A673 (cell line): ENCODE data around the gene DIP2C. TPM values are rescaled to one million over a fixed set of nuclear protein-coding genes. Genes with fewer than 3 reads are reported as not detected.

Experiments used
- BruUV-seq: library from RNA; stranded (reverse); fragments of 400-500 nt; replicated peaks from 2 replicates; lab custom pipeline; 2021; lab: Mats Ljungman, UMichigan
- CTCF ChIA-PET: fragments of 300-600 bp; sonication (Branson Sonifier 250); formaldehyde crosslinking; loops from one replicate; lab custom pipeline; 2022; ENCODE audit warnings: antibody characterized with exemption; lab: Charles Lee
- POLR2A ChIA-PET: fragments of 300-600 bp; sonication (Branson Sonifier 250); formaldehyde crosslinking; loops from one replicate; lab custom pipeline; 2022; ENCODE audit warnings: antibody characterized with exemption; ENCODE audit not compliant: low non-redundant PET; lab: Charles Lee
- DNase-seq: peaks from one replicate; pipeline ENCODE4 v3.0.0-alpha.2; 2015; ENCODE audit warnings: low spot score
- H3K27ac ChIP-seq: fragments of 200-600 bp; sonication (generic); 2 replicates; pipeline ENCODE4 v1.5.1; 2016; ENCODE audit warnings: mixed run types, low read depth, mild to moderate bottlenecking, mixed read lengths, antibody characterized with exemption, low read length; ENCODE audit not compliant: poor library complexity, severe bottlenecking
- H3K27me3 ChIP-seq: fragments of 200-600 bp; sonication (generic); replicated peaks from 2 replicates; pipeline ENCODE4 v1.6.1; 2017; ENCODE audit warnings: mixed run types, low read depth, mild to moderate bottlenecking, mixed read lengths, antibody characterized with exemption, low read length; ENCODE audit not compliant: insufficient read depth, poor library complexity
- H3K36me3 ChIP-seq: fragments of 200-600 bp; sonication (generic); 2 replicates; pipeline ENCODE4 v1.6.1; 2016; ENCODE audit warnings: mixed run types, mild to moderate bottlenecking, mixed read lengths, antibody characterized with exemption, low read length; ENCODE audit not compliant: insufficient read depth, poor library complexity, severe bottlenecking
- H3K4me1 ChIP-seq: fragments of 200-600 bp; sonication (generic); 2 replicates; pipeline ENCODE4 v1.6.1; 2017; ENCODE audit warnings: mixed run types, mild to moderate bottlenecking, mixed read lengths, antibody characterized with exemption, low read length; ENCODE audit not compliant: insufficient read depth, poor library complexity, severe bottlenecking
- H3K4me3 ChIP-seq: fragments of 200-600 bp; sonication (generic); 2 replicates; pipeline ENCODE4 v1.5.1; 2016; ENCODE audit warnings: low read depth, mixed run types, mild to moderate bottlenecking, mixed read lengths, low read length; ENCODE audit not compliant: poor library complexity, severe bottlenecking
- H3K9me3 ChIP-seq: fragments of 200-600 bp; sonication (generic); 2 replicates; pipeline ENCODE4 v1.6.1; 2016; ENCODE audit warnings: mixed run types, low read depth, mild to moderate bottlenecking, mixed read lengths, antibody characterized with exemption, low read length; ENCODE audit not compliant: poor library complexity, severe bottlenecking
- EZH2 ChIP-seq: fragments of 200-600 bp; sonication (generic); IDR thresholded peaks from 2 replicates; pipeline ENCODE4 v1.6.1; 2017; ENCODE audit warnings: borderline replicate concordance, low read depth, mild to moderate bottlenecking, mixed read lengths, antibody characterized with exemption, low read length; ENCODE audit not compliant: poor library complexity, severe bottlenecking
- intact Hi-C: fragments of 100-400 bp; cut with micrococcal nuclease; formaldehyde crosslinking; loops from one replicate; pipeline ENCODE4 v1.10.0; 2022; ENCODE audit not compliant: unreplicated experiment
- total RNA-seq: library from RNA; stranded (reverse); gene quantifications from 2 replicates; pipeline ENCODE4 v1.2.3, GENCODE V29; 2021
- TF ChIP-seq, protein P1 (sequence below): fragments of 300-800, 200-600 bp; sonication (generic); conservative IDR thresholded peaks from 2 replicates; pipeline ENCODE4 v1.5.1; 2017; ENCODE audit warnings: low read depth, mild to moderate bottlenecking, antibody characterized with exemption, low read length, moderate library complexity, mixed read lengths

The DIP2C gene
- total RNA-seq, 1 experiment from 2014 or later: 13.2 TPM

DNA sequence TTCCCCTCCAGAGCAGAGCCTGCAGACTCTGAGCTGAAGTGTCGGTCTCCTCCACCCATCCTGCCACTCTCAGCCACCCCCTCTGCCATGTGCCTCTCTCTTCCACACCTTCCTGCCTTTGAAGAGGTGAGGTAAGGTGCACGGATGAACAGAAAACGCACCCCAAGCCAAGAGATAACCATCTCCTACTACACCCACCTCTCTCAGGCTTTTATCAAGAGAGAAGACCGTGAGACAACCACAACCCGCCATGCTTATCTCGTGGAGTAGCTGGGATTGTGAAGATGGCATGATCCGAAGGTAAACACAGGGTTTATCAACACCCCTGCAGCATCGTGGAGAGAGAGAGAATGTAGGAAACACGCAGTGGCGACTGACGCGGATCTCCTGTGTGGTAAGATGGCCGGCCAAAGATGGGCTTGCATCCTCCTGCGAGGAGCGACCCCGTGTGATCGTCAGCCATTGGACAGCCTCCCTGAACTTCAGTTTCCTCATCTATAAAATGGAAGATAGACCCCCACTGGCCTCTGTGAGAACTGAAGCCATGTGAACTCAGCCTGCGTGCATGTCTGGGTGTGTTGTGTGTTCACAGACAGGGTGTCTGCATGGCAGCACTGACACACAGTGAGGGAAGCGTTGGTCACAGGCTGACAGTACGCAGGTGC lies 219.0 kb downstream of the DIP2C start:
- Histone ChIP-seq H3K4me3 (no peak overlapping the region), H3K36me3 (no peaks in the 10 kb centered on the region), H3K27me3 (no peaks in the 10 kb centered on the region), H3K27ac (no peak overlapping the region), H3K4me1 (no peaks in the 10 kb centered on the region), H3K9me3 (no peaks in the 10 kb centered on the region)
- CTCF ChIA-PET: no interaction called here
- POLR2A ChIA-PET: no interaction called here
- DNase-seq: no peak
- no TSS peak for BruUV-seq
- TF ChIP-seq, protein P1, sequence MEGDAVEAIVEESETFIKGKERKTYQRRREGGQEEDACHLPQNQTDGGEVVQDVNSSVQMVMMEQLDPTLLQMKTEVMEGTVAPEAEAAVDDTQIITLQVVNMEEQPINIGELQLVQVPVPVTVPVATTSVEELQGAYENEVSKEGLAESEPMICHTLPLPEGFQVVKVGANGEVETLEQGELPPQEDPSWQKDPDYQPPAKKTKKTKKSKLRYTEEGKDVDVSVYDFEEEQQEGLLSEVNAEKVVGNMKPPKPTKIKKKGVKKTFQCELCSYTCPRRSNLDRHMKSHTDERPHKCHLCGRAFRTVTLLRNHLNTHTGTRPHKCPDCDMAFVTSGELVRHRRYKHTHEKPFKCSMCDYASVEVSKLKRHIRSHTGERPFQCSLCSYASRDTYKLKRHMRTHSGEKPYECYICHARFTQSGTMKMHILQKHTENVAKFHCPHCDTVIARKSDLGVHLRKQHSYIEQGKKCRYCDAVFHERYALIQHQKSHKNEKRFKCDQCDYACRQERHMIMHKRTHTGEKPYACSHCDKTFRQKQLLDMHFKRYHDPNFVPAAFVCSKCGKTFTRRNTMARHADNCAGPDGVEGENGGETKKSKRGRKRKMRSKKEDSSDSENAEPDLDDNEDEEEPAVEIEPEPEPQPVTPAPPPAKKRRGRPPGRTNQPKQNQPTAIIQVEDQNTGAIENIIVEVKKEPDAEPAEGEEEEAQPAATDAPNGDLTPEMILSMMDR: no peak
- TF ChIP-seq EZH2: no peak
- intact Hi-C loops: no loop called here

DNA sequence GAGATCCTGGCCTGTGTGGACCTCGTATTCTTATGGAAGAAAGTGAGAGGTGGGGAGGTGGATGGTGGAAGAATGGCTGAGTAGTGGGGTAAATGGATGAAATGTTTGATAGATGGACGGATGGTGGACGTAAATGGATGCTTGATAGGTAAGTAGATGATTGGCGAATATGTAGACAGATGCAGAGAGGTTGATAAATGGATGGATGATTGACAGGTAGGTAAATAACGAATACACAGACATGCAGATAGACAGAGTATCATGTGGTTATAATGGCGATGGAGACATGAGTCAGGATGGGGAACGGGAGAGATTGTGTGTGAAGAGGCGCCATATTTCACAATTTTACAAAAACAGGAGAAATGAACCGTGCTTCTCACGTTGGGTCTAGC lies 219.5 kb downstream of the DIP2C start:
- no peak for DNase-seq
- Histone ChIP-seq H3K4me1 (no peaks in the 10 kb centered on the region), H3K27me3 (no peaks in the 10 kb centered on the region), H3K4me3 (no peak overlapping the region), H3K9me3 (no peaks in the 10 kb centered on the region), H3K36me3 (no peaks in the 10 kb centered on the region), H3K27ac (no peak overlapping the region)
- TF ChIP-seq, protein P1: no peak
- TF ChIP-seq EZH2: no peak
- CTCF ChIA-PET: no interaction called here
- intact Hi-C loops: no loop called here
- no TSS peak for BruUV-seq
- POLR2A ChIA-PET: no interaction called here

GRCh38 chr10:459743-460142 lies 229.7 kb downstream of the DIP2C start:
- no peak overlapping the region for H3K4me3 ChIP-seq
- no TSS peak for BruUV-seq
- H3K9me3 ChIP-seq: no peaks in the 10 kb centered on the region
- ChIA-PET POLR2A (no interaction called here), CTCF (no interaction called here)
- TF ChIP-seq, protein P1: no peak
- TF ChIP-seq EZH2: no peak
- no peak for DNase-seq
- H3K27me3 ChIP-seq: no peaks in the 10 kb centered on the region
- H3K27ac ChIP-seq: no peak overlapping the region
- no peaks in the 10 kb centered on the region for H3K4me1 ChIP-seq
- intact Hi-C loops: no loop called here
- no peaks in the 10 kb centered on the region for H3K36me3 ChIP-seq
